Measurements from ENCODE around the gene SP1. TPM values are rescaled to one million over a fixed set of nuclear protein-coding genes. Genes with fewer than 3 reads are reported as not detected.
"Not testable (repeated sequence)": the region's sequence is repeated elsewhere in the genome, so short reads cannot be mapped to it uniquely, and the experiment has no call there.

SP1 gene
- total RNA-seq, 1 donor from 2014 or later: 101 TPM

- DNase-seq (ENCODE audit: low spot score): no peak
- intact Hi-C loops (cut with DNase I): no loop called here
- peak; percentile 53 for ATAC-seq
Observed at GRCh38 chr12:53391724-53392123, 11.7 kb downstream of the SP1 start.

GRCh38 chr12:53399896-53400295 is 19.9 kb downstream of the SP1 start:
- no peak for ATAC-seq

GRCh38 chr12:53402351-53402750 is 22.4 kb downstream of the SP1 start:
- intact Hi-C loops (cut with DNase I); ATAC-seq; DNase-seq (ENCODE audit: low spot score): not testable (repeated sequence)

More at GRCh38 chr12:53399896-53400295, 19.9 kb downstream of the SP1 start:
- intact Hi-C loops (cut with DNase I): no loop called here
- no peak for DNase-seq (ENCODE audit: low spot score)

- intact Hi-C loops (cut with DNase I): no loop called here
- no peak for DNase-seq (ENCODE audit: low spot score)
- no peak for ATAC-seq
Observed at GRCh38 chr12:53402871-53403270, 22.9 kb downstream of the SP1 start.

- ATAC-seq (no peak), DNase-seq (ENCODE audit: low spot score) (peak; percentile 47)
- intact Hi-C loops (cut with DNase I): no loop called here
Observed at GRCh38 chr12:53410951-53411350, 31.0 kb downstream of the SP1 start.

- intact Hi-C loops (cut with DNase I): no loop called here
- ATAC-seq: no peak
- DNase-seq (ENCODE audit: low spot score): no peak
Observed at GRCh38 chr12:53413485-53414204, 33.7 kb downstream of the SP1 start.

GRCh38 chr12:53414756-53415417 is 34.9 kb downstream of the SP1 start:
- intact Hi-C loops (cut with DNase I): no loop called here
- ATAC-seq (no peak), DNase-seq (ENCODE audit: low spot score) (no peak)

GRCh38 chr12:53415752-53416389 is 35.9 kb downstream of the SP1 start:
- intact Hi-C loops (cut with DNase I); DNase-seq (ENCODE audit: low spot score): not testable (repeated sequence)
- ATAC-seq: peak; percentile 37

- DNase-seq (ENCODE audit: low spot score); intact Hi-C loops (cut with DNase I); ATAC-seq: not testable (repeated sequence)
Observed at GRCh38 chr12:53417291-53417816, 37.4 kb downstream of the SP1 start.

GRCh38 chr12:53418221-53418620 is 38.2 kb downstream of the SP1 start:
- no peak for ATAC-seq
- intact Hi-C loops (cut with DNase I): no loop called here
- DNase-seq (ENCODE audit: low spot score): no peak

GRCh38 chr12:53419756-53420155 is 39.8 kb downstream of the SP1 start:
- DNase-seq (ENCODE audit: low spot score) (no peak), ATAC-seq (no peak)
- intact Hi-C loops (cut with DNase I): loop anchor here (5.0 kb wide), 1 partner anchor 67 kb away; no protein-coding TSS in a partner anchor

GRCh38 chr12:53422247-53422646 is 42.3 kb downstream of the SP1 start:
- intact Hi-C loops (cut with DNase I): loop anchor here (5.0 kb wide), 1 partner anchor 70 kb away; no protein-coding TSS in a partner anchor
- ATAC-seq; DNase-seq (ENCODE audit: low spot score): not testable (repeated sequence)

- intact Hi-C loops (cut with DNase I): loop anchor here (5.0 kb wide), 1 partner anchor 71 kb away; no protein-coding TSS in a partner anchor
- DNase-seq (ENCODE audit: low spot score) (no peak), ATAC-seq (no peak)
Observed at GRCh38 chr12:53423597-53423996, 43.6 kb downstream of the SP1 start, which contains the start of gene AMHR2. Gene AMHR2, plus strand, starts transcription at chr12:53423855. Its CDS starts 80 bp downstream, at chr12:53423935.

- ATAC-seq (no peak), DNase-seq (ENCODE audit: low spot score) (no peak)
- intact Hi-C loops (cut with DNase I): loop anchor here (5.0 kb wide), 1 partner anchor 73 kb away; no protein-coding TSS in a partner anchor
Observed at GRCh38 chr12:53424626-53425514, 44.9 kb downstream of the SP1 start.

GRCh38 chr12:53425515-53426150 is 45.7 kb downstream of the SP1 start:
- intact Hi-C loops (cut with DNase I): no loop called here
- DNase-seq (ENCODE audit: low spot score) (no peak), ATAC-seq (no peak)

- no peak for ATAC-seq
- DNase-seq (ENCODE audit: low spot score): no peak
- intact Hi-C loops (cut with DNase I): no loop called here
Observed at GRCh38 chr12:53427905-53428594, 48.1 kb downstream of the SP1 start.

- intact Hi-C loops (cut with DNase I): no loop called here
- ATAC-seq: no peak
- DNase-seq (ENCODE audit: low spot score): no peak
Observed at GRCh38 chr12:53428741-53429140, 48.8 kb downstream of the SP1 start.

All from sciatic nerve (tissue), 2 donors.